Fibroblast of upper back skin (primary cell): ENCODE measurements around the gene NPAS1.
"Not testable (repeated sequence)": the region's sequence is repeated elsewhere in the genome, so short reads cannot be mapped to it uniquely, and the experiment has no call there.

Experiments
- DNase-seq: peaks from one replicate; pipeline ENCODE4 v3.0.0-alpha.2; 2013

Gene NPAS1

DNA sequence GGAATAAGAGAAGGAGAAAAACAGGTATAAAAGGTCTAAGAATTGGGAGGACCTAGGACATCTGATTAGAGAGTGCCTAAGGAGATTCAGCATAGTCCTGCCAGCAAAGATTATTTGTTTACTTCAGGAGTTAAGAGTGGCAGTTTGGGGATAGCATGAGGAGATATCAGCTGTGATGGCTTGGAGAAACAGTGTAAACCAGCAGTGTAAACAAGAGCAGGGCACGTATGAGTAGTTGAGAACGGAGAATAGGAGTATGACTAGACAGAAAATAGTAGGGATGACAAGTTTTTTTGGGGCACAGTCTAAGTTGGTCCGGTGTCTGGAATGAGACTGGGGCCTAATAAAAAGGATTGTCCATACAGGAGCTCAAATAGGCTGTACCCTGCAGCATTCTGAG, 30.9 kb downstream of the NPAS1 start:
- not testable (repeated sequence) for DNase-seq

- no peak for DNase-seq
Measured at GRCh38 chr19:47056411-47056810, 36.8 kb downstream of the NPAS1 start.

- no peak for DNase-seq
Measured at GRCh38 chr19:47057328-47057727, 37.7 kb downstream of the NPAS1 start.

DNA sequence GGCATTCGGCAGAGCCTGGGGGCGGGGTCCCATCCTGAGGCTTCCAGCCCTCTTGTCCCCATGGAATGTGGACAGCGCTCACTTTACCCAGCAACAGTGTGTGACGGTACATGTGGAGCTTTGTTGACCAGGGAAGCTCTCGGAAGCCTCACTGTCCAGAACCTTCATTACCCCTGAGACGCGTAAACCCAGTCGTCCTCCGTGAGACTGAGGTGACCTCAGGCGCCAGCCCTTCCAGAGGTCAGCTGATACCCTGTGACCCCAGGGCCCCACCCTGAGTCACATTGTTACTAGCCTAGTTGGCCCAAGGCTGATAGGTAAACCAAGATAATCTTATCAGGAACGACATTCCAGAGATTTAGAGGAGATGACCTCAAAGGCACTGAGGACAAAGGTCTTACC, 39.0 kb downstream of the NPAS1 start:
- DNase-seq = no peak

GRCh38 chr19:47063874-47064273, 44.2 kb downstream of the NPAS1 start:
- DNase-seq = no peak

DNA sequence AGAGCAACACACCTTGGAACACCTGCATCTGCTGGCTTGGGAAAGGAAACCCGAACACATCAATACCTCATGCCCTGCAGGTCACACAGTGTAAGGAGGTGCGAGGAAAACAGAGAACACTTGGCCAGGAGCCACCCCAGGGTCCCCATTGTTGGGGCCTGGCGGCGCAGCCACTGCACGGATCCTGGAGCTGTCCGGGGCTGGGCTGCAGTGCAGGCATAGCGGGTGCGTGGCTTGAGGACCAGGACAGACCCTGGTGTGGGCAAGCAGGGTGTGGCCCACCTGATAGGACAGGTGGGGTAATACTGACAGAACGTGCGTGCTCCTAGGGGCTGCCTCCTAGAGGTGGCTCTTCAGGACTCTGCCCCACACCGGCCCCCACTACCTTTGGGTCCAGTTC, 45.6 kb downstream of the NPAS1 start:
- DNase-seq = no peak

- no peak for DNase-seq
Measured at GRCh38 chr19:47066376-47067214, 47.0 kb downstream of the NPAS1 start.

DNA sequence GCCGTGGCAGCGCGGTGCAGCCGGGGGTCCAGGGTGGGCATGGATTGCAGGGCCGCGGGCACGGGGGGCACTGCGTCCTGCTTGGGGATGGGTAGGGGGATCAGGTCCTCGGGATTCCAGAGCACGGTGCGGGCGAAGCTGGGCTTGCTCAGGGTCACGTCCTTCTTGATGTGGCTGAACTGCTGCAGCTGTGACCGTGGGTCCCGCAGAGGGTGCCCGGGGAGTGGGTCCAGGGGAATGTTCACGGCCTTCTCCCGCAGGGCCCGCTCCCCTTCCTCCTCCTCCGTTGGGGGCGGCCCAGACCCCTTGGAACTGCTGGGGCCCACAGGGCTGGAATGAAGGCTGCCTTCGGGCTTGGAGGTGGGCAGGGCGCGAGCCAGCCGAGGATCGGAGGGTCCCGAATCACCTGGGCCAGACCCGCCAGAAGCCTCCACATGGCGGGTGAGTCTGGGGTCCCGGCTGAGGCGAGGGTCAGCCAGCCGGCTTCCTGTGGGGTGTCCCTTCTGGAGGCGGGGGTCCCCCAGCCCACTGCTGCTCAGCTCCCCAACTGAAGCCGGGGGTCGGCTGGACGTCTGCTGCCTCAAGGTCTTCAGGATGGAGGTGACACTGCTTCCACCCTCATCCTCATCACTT, 47.7 kb downstream of the NPAS1 start:
- no peak for DNase-seq

GRCh38 chr19:47068246-47068645, 48.6 kb downstream of the NPAS1 start:
- no peak for DNase-seq

DNA sequence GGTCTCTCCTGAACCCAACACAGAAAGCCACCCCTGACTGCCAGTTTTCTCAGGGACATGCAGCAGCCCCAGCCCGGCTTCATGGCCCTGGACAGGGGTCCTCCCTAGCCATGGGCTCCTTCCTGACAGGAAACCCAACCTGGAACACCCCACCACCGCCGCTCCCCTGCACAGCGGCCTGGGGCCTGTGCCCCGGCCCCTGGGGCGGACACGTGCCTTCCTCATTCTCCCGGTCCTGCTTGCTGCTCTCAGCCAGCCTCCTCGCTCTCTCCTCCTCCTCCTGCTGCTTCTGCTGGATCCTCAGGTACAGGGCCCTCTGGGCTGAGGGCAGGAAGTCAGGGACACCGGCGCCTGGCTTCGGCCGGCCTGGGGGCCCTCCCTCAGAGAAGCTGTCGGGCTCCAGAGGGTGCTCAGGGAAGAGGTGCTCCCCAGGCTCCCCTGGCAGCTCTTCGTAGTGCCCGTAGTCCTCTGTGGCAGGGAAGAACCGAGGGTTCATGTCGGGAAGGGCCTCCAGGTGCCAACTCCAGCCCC, 49.3 kb downstream of the NPAS1 start:
- no peak for DNase-seq

- no peak for DNase-seq
Measured at GRCh38 chr19:47069795-47070194, 50.2 kb downstream of the NPAS1 start.

GRCh38 chr19:47070756-47071155, 51.1 kb downstream of the NPAS1 start:
- no peak for DNase-seq

- DNase-seq = no peak
Measured at GRCh38 chr19:47071731-47072130, 52.1 kb downstream of the NPAS1 start.

DNA sequence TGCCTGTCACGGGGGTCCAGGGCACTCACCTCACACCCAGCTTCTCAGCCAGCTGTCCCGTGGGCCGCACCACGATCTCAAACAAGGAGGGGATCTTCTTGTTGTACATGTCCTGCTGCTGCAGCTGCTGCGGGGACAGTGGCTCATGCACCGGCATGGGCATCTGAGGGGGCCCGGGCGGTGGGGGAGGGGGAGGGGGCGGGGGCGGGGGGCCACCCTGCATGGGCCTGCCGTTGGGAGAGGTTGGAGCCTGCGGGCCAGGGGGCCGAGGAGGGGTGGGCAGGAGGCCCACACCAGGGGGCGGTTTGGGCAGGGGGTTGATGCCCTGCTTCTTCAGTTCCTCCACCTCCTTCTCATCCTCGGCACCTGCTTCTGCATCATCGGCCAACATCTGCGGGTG, 52.7 kb downstream of the NPAS1 start:
- DNase-seq = no peak

DNA sequence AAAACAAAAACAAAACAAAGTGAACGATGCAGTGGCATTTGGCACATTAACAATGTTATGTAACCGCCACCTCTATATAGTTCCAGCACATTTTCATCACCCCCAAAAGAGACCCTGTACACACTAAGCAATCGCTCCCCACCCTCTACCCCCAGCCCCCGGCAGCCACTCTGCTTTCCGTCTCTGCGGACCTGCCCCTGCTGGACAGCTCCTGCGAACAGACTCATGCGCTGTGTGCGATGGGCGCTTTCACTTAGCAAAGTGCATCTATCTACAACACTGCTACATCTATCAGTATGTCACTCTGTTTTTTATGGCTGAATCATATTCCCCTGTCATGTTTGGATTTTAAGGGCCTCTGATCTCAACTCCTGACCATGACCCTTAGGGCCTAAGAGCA, 53.9 kb downstream of the NPAS1 start:
- DNase-seq = no peak

- DNase-seq = no peak
Measured at GRCh38 chr19:47074621-47075020, 55.0 kb downstream of the NPAS1 start.

DNA sequence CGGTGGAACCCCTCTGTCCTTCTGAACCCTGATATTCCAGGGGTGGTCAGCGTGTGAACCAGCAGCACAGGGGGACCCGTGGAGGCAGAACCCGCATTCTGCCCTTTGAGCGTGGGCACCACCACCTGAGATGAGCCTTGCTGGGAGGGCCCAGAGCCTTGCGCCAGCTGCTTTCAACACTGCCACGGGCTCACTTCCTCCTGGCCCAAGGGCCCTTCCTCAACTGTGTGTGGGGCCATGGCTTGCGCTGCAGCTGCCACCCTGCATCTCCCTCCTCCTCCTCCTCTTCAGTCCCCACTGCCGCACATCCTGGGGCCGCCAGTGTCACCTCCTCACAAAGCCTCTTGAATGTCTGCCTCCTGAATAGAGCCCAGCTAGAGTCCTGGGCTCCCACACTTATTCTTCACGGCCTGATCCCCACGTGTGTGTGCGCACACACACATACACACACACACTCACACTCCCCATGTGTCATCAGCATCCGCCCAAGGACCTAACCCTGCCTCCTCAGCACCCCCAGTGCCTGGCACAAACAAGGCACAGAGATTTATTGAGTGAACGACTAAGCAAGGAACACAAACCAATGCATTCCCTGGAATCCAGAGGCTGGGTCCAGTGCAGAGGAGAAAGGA, 55.7 kb downstream of the NPAS1 start:
- DNase-seq = no peak

GRCh38 chr19:47075941-47076340, 56.3 kb downstream of the NPAS1 start:
- no peak for DNase-seq

DNA sequence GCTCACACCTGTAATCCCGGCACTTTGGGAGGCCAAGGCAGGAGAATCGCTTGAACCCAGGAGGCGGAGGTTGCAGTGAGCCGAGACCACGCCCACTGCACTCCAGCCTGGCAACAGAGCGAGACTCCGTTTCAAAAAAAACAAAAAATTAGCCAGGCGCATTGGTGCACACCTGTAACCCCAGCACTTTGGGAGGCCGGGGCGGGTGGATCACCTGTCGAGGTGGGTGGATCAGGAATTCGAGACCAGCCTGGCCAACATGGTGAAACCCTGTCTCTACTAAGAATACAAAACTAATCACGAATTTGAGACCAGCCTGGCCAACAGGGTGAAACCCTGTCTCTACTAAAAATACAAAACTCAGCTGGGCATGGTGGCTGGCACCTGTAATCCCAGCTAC, 58.7 kb downstream of the NPAS1 start:
- DNase-seq = not testable (repeated sequence)

DNA sequence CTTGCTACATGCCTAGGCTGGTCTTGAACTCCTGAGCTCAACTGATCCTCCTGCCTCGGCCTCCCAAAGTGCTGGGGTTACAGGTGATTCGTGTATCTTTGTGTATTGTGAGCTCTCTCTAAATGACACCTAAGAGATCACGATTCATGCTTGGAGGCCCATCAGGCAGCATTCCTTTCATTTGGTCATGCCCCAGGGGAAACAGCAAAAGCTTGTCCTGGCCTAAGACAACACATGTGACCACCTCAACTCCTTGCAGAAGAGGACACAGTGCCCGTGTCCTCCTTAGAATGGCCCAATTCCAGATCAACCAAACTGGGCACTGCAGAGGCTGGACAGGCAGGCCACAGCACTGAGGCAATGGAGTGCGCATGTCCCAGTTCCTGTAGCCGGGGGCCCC, 61.5 kb downstream of the NPAS1 start:
- no peak for DNase-seq

DNA sequence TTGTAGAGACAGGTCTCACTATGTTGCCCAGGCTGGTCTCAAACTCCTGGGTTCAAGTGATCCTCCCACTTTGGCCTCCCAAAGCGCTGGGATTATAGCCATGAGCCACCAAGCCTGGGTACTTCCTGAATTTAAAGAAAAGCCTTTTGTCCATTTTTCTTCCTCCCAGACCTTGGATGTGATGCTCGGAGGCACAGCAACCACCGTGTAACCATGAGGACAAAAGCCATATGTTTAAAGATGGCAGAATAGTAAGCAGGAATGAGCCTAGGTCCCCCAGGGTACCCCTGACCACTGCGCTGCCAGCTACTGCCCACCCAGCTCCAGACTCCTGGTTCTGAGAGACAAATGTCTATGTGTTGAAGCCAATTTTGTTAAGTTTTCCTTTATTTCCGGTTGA, 62.9 kb downstream of the NPAS1 start:
- no peak for DNase-seq

DNA sequence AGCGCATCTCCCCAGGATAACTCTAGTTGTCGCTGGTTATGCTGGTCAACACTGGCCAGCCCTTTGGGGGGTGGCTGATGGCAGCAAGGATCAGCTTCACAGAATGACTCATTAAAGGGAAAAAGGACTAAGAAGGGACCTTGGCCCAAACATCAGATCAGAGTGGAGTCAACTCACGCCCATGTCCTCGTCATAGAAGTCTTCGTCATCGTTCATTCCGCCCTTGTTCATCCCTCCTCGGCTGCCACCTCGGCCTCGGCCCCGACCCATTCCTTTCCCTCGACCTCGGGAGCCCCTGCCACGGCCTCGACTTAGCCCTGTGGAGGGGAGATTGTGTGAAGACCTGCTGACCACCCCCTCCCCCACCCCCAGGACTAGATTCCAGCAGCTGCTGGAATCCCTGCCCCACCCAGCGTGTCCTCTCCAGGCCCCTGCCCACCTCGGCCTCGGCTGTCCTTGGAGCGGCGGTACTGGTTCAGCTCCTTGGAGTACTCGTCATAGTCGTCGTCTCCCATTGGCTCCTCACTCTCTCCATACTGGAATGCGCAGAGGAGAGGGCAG, 65.3 kb downstream of the NPAS1 start:
- no peak for DNase-seq

GRCh38 chr19:47086280-47086679, 66.6 kb downstream of the NPAS1 start:
- no peak for DNase-seq
